Measurements from ENCODE around the gene SAFB.

Gene SAFB

DNA sequence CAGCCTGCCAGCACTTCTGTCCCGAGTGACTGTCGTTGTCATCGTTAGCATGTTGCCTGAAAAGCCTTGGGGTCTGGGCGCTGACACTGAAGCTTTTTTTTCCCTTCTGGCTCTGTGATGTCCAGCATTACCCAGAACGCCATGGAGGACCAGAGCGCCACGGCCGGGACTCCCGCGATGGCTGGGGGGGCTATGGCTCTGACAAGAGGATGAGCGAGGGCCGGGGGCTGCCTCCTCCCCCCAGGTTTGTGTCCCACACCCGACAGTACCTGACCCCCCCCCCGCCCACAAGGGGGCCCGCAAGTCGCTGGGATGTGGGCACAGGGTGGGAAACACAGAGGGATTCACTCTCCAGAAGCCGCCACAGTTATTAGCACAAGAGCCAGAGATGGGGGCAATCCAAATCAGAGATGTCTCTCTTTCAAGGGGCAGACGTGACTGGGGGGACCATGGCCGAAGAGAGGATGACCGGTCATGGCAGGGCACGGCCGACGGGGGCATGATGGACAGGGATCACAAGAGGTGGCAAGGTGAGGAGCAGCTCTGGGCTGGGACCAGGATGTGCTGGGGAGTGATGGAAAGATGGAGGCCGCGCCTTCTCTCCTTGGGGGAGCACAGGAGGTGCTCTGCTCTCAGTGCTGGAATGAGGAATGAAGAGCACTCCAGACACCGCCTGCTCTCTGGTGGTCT is 44.2 kb downstream of the SAFB start:
- no peak for DNase-seq (ENCODE audit: low read depth)

DNA sequence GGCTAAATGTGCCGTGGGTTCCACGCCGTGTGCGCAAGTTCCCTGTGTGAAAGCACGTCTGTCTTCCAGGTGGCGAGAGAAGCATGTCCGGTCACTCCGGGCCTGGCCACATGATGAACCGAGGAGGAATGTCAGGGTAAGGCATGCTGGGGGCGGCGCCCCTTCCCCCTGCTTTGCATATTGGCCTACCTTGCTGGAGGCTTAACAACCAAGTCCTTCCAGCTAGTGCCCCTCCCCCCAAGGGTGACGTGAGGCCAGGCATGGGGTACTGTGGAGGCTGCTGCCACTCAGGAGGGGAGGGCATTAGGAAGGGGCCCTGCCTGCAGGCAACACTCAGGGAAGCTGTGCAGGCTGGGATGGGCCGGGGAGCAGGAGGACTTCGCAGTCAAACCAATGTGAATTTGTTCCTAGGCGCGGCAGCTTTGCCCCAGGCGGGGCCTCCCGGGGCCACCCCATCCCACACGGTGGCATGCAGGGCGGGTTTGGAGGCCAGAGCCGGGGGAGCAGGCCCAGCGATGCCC is 44.9 kb downstream of the SAFB start:
- DNase-seq (ENCODE audit: low read depth): no peak

DNA sequence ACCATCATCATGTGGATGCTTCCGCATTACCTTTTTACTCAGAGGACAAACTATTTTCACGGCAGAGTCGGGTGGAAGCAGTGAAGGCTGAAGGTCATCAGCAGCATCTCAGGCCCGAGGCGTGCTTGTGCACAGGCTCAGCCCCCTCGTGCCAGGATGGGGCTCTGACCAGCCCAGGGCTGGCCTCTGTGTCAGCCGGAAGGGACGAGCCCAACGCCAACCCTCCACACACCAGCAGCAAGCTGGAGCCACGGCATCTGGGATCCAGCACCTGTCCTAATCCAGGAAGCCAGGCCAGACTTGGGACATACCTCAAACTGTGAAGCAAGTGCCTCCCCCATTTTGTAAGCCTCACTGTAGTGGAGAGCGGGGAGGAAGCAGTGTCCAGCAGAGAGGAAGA is 46.3 kb downstream of the SAFB start:
- DNase-seq (ENCODE audit: low read depth): no peak

DNA sequence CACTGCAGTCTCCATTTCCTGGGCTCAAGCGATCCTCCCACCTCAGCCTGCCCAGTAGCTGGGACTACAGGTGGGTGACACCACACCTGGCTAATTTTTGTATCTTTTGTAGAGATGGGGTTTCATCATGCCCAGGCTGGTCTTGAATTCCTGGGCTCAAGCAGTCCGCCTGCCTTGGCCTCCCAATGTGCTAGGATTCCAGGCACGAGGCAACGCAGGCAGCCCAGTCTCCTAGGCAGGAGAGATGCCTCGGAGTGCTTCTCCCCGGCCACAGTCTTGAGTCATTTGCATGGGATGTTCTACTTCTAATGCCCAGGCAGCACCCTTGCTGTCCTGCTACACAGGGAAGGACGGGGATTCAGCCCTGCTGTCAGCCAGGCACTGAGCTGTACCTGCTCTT is 48.7 kb downstream of the SAFB start:
- DNase-seq (ENCODE audit: low read depth): no peak

DNA sequence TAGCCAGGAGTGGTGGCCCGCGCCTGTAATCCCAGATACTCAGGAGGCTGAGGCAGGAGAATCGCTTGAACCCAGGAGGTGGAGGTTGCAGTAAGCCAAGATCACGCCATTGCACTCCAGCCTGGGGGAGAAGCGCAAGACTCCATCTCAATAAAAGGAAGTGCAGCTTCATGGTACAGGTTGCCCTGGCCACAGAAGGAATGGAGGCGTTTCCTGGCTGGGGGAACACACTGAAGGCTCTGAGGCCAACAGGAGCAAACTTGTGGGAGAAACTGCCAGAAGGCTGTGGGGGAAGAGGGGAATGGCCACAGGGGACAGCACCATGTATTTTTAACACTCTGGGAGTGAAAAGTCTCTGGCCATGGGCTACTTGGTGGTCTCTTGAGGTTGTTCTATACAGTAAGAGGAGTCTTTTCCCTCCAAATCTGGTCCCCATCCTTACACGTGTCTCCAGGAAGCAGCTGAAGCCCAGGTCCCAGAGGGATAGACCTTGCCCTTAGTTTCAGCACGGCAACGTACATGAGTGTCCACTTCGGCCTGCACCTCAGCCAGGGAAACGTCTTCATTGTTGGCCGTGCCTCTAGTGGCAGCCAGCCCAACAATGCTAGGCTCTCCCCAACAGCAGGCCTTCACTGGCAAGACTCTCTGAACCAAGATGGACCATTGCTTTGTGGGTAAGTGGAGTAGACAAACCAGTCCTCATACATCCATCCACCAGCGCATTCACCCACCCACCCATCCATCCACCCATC is 50.0 kb downstream of the SAFB start:
- DNase-seq (ENCODE audit: low read depth): no peak

DNA sequence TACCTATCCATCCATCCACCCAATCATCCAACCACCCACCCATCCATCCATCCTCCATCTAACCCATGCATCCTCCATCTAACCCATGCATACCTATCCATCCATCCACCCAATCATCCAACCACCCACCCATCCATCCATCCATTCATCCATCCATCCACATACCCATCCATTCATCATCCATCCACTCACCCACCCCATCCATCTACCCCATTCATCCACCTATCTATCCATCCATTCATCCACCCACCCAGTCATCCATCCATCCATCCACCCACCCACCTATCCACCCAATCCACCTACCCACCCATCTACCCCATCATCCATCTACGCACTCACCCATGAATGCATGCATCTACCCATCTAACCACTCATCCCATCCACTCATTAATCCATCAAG is 50.9 kb downstream of the SAFB start:
- DNase-seq (ENCODE audit: low read depth): no peak

DNA sequence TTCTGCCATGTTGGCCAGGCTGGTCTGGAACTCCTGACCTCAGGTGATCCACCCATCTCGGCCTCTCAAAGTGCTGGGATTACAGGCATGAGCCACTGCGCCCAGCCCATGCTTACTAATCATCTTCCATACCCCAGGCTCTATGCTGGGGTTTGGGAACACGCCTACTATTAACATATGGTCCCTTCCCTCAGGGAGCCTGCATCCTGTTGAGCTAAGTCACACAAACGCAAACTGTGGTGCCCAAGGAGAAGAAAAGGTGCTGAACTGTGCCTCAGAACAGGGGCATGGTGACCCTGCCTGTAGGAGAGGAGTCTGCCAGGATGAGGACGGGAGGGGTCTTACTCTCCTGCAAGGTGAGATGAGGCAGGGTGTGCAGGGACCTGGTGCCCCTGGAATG is 51.8 kb downstream of the SAFB start:
- DNase-seq (ENCODE audit: low read depth): no peak

DNA sequence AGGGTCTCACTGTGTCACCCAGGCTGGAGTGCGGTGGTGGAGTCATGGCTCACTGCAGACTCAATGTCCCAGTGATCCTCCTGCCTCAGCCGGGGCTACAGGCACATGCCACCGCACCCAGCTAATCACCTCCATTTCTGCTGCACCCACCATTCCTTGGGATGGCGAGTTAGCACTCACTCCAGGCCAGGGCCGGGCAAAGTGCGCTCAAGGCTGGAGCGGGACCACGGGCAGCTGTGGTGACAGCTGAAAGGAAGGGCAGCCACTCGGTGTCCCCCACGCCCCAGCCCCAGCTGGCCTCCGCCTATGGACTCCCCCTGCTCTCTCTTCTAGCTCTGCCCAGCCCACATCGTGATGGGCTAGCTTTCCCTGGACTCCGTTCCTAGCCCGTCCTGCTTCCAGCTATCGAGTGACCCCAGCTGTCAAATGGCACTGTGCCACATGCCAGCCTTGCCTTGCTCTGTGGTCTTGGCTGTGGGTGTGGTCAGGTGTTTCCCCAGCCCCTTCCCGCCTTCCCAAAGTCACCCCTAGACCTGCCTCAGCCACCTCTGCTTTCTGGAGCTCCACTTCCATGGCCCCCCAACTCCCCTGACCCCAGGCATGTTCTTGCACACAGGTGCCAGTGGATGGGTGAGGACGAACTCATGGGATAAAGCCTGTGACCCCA is 53.4 kb downstream of the SAFB start:
- DNase-seq (ENCODE audit: low read depth): no peak

DNA sequence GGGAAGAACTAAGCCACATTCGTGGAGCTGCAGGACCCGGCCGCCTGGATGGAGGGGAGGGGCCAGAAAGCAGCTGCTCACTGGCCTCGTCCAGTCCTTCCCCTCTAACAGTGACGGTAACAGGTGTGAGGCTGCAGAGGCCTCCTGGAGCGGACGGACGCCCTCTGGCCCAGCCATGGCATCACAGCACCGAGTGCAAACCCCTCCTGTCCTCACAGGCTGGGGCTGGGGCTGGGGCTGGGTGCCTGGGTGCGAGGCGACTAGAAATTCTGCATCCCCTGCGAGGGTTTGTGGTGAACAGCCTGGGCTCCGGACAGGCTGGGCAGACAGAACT is 53.9 kb downstream of the SAFB start:
- no peak for DNase-seq (ENCODE audit: low read depth)

DNA sequence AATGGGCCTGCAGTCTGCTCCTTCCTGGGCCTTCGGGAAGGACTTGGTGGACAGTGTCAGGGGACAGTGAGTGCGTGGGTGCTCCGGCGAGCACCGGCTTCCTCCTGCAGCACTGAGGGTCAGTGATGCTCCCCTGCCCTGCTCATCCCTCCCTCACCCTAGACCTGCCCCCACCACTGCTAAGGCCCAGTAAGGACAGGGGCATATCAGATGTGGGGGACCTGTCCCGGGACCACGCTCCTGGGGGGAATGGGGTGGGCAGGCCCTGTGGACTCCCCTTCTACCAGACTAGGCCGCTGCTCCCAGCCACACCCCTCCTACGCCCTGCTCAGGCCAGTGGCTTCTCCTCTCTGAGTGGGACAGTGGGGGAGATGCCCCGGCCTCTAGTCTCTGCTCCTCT is 54.3 kb downstream of the SAFB start:
- no peak for DNase-seq (ENCODE audit: low read depth)

DNA sequence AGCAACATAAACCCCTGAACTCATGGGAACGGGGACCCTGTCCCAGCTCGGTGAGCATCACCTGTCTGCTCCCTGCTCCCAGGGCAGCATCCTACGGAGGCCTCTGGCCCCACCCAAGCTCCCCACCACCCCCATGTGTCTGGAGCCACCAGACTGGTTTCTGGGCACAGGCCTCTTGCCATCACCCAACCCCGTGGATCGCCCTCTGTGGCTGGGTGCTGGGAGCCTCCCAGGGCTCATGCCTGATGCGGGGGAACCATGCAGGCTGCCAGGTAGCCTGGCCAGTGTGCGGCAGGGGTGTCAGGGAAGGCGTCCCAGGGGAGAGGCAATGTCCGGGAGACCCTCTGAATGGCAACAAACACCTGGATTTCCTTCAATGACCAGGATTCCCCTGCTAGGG is 54.7 kb downstream of the SAFB start:
- DNase-seq (ENCODE audit: low read depth): no peak

DNA sequence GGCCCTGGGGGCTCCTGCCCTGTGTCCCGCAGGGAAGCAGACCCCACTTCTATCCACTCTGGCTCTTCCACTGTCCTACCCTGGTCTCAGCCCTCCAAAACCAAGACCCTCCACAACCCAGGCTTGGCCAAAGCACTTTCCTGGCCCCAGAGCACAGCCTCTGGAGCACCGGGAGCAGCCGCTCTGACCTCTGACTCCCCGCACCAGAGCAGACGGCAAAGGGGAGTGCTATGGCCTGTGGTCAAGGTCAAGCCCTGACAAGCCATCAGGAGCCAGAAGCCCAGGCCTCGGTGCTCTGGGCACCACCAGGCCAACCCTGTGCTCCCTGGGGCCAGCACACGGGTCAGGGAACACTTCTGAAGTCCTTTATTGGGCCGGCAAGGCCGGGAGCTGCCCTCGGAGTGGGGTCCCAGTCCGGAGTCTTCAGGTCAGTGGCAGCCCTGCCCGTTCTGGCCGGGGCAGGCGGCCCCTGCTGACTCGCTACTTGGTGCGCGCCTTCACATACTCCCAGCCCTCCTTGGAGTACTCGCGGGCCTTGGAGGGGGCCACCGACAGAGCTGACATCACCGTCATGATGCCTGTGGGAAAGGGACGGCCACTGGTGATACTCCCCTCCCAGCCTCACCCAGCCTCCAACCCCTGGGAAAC is 55.3 kb downstream of the SAFB start:
- no peak for DNase-seq (ENCODE audit: low read depth)

DNA sequence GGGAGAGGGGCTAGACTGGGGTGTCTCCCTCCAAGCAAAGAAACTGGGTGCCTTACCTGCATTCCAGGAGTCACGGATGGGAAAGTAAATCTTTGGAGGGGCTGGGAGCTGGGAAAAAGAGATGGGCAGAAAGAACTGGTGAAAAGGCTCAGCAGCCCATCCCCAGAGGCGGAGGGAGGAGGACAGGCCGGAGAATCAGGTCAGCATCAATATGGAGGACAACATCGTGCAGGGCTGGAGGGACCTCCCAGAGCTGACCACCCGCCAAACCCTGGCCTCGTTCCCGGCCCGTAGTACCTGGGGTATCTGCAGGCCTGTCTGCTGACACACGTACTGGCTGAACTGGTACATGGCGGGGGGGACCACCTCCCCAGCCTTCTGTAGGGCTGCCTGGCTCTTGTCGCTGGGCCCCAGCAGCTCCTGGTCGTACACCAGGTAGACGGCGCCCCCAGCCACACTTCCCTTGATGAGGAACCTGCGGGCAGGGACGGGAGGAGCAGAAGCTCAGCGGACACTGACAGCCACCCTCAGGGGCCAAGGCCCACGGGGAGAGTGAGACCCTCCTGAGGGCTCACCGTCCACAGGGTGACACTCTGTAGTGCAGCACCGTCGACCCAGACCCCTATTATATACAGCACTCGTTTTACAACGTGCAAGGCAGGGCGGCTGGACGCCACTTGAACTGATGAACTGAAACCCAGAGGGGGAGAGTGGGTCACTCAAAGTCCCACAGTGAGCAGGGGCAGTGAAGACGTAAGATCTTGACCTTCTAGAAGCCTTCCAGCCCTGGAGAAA is 56.6 kb downstream of the SAFB start:
- DNase-seq (ENCODE audit: low read depth): no peak

DNA sequence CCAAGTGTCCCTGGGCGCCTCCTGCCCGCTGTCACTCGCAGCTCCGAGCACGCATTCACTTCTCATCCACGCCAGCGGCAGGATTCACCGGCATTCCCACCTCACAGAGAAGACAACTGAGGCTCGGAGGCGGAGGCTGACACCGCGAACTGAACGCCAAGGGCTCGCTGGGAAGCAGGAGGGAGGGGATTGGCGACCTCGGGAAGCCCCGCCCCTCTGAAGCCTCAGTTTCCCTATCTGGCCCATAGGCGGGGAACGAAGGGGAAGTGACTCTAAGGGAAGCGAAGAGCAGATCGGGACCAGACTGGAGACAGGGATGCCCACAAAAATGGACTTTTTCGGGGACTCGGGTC is 57.2 kb downstream of the SAFB start:
- no peak for DNase-seq (ENCODE audit: low read depth)

DNA sequence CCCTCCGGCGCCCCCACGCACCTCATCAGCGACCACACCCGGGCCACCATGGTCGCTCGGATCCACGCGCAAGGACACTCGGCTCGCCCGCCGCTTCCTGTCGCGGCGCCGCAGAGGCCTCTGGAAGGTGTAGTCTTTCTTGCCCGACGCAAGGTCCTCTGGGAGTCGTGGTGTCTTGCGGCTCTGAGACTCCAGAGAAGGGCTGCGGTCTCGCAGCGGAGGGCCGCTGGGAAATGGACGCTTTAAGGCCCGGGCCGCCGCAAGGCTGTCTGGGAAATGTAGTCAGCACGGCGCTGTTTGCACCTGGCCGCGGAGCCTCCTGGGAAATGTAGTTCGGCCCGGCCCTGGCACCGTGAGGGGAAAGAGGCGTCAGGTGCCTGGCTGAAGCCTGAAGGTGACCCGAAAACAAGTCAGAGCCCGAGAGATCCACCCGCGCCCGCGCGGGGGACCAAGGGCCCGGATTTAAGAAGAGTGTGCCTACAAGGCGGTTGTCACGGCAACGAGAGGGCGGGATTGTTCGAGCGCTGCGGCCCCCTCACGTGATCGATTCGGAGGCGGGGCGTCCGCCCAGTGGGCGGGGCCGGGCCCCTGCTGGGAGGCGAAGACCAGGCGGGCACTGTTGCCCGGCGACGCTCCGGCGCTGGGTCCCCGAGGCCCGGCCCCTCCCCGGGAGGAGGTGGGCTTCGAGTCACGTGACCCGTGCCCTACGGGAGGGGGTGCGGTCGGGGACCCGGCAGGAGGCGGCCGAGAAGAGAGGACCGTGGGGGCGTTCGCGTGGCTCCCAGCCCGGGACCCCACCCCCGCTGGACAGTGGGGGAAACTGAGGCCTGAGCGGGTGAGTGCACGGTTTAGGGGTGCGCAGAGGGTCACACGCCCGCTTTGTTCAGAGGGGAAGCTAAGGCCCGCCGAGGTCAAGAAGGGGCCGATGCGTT is 57.8 kb downstream of the SAFB start, which contains the start of the genes HSD11B1L and MICOS13:
TSS of gene HSD11B1L (plus strand) at position 591 of the 932 bp plus-strand sequence. CDS start 3,806 bp downstream, outside the sequence.
TSS of gene MICOS13 (minus strand) at position 80 of the 932 bp plus-strand sequence. CDS start at position 50, 30 bp downstream.
- DNase-seq (ENCODE audit: low read depth): peak; percentile 94

DNA sequence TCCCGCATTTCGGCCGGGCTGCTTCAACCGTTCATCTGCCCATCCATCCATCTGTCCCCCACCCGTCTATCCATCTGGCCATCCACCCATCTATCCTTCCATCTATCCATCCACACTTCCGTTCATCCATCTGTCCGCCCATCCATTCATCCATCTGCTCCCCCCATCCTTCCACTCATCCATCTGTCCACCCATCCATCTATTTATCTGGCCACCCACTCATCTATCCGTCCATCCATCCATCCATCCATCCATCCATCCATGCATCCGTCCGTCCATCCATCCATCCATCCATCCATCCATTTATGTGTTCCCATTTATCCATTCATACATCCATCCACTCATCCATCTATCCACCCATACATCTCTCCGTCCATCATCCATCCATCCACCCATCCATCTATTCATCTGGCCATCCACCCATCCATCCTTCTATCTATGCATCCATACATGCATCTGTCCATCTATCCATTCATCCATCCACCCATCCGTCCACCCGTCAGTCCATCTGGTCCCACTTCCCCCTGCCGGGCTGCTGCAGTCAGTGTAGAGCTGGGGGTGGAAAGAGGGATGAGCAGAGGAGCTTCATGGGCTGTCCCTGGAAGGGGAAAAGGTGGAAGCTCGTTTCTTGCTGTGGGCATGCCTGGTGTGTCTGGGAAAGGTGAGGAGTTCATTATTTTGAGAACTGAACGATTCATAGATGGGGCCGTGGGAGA is 58.7 kb downstream of the SAFB start:
- no peak for DNase-seq (ENCODE audit: low read depth)

DNA sequence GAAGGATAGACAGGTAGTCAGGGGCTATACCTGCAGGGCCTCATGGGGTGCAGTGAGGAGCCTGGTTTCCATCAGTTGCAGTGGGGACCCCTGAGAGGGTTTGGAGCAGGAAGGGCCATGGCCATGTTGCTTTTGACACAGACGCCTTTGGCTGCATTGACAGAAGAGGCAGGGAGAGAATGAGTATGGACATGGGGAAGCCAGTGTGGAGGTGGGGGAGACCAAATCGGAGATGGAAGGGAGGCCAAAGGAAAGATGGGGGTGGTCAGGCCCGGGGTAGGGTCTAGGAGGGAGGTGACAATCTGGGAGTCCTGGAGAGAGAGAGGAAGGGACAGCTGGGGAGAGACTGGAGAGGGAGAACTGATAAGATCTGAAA is 59.2 kb downstream of the SAFB start:
- no peak for DNase-seq (ENCODE audit: low read depth)

DNA sequence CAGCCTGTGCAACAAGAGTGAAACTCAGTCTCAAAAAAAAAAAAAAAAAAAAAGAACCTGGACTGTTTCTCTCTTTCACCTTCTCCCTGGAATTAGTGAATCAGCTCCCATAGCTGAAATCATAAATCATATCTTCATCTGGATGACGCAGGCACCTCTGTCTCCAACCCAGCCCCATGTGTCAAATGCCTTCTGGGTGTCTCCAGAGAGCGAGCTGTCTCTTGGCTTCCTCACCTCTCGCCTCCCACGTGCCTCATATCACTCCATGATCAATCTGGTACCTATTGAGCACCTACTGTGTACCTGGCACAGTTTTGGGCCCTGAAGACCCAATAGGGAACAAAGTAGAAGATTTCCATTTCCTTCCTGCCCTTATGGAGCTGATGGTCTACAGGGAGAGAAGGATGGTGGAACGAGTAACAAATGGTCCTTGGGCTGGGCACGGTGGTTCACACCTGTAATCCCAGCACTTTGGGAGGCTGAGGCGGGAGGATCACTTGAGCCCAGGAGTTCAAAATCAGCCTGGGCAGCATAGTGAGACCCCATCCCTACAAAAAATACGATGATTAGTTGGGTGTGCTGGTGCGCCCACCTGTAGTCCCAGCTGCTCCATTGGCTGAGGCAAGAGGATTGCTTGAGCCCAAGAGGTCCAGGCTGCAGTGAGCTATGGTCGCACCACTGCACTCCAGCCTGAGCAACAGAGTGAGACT is 60.4 kb downstream of the SAFB start:
- no peak for DNase-seq (ENCODE audit: low read depth)

DNA sequence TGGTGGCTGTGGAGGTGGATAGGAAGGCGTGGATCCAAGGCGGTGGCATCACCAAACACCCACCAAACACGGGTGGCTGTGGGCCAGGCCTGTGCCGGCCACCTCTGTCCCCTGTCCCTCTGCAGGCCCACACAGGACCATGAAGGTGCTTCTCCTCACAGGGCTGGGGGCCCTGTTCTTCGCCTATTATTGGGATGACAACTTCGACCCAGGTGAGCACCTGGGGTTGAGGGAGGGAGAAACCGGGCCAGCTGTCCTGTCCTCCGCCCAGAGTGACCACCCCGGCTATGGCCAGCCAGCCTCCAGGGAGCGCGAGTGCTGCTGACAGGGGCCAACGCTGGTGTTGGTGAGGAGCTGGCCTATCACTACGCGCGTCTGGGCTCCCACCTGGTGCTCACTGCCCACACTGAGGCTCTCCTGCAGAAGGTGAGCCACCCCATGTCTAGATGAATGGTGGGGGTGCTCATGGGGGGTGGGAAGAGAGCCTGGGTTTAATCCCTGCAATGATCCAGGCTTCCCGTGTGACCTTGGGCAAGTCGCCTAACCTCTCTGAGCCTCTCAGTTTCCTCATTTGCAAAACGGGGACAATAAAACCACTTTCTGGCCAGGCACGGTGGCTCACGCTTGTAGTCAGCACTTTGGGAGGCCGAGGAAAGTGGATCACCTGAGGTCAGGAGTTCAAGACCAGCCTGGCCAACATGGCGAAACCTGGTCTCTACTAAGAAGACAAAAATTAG is 62.0 kb downstream of the SAFB start:
- DNase-seq (ENCODE audit: low read depth): no peak
